H9 (cell line): ENCODE results near the gene CHST13. TPM values are rescaled to one million over a fixed set of nuclear protein-coding genes. Genes with fewer than 3 reads are reported as not detected.

Source experiments
- DNase-seq: peaks from one replicate; pipeline ENCODE4 v3.0.0-alpha.2; 2017
- H2AFZ ChIP-seq: one replicate; pipeline ENCODE4 v1.6.1; 2013; ENCODE audit warnings: mild to moderate bottlenecking, low read length, control low read depth, moderate library complexity
- H2AK5ac ChIP-seq: 2 replicates; pipeline ENCODE4 v1.6.1; 2013; ENCODE audit warnings: low read length, control low read depth, mixed read lengths; ENCODE audit not compliant: insufficient read length
- H2BK120ac ChIP-seq: one replicate; pipeline ENCODE4 v1.6.1; 2013; ENCODE audit warnings: low read depth, mild to moderate bottlenecking, low read length, control low read depth, inconsistent platforms; ENCODE audit not compliant: poor library complexity, severe bottlenecking
- H2BK12ac ChIP-seq: 2 replicates; pipeline ENCODE4 v1.6.1; 2013; ENCODE audit warnings: low read length, control low read depth, mixed read lengths, low read depth; ENCODE audit not compliant: insufficient read length
- H2BK15ac ChIP-seq: 2 replicates; pipeline ENCODE4 v1.6.1; 2013; ENCODE audit warnings: low read depth, low read length, control low read depth
- H2BK20ac ChIP-seq: one replicate; pipeline ENCODE4 v1.6.1; 2013; ENCODE audit warnings: low read depth, mild to moderate bottlenecking, low read length, control low read depth, inconsistent platforms; ENCODE audit not compliant: poor library complexity, severe bottlenecking
- H2BK5ac ChIP-seq: 2 replicates; pipeline ENCODE4 v1.6.1; 2013; ENCODE audit warnings: low read length, control low read depth, mixed read lengths; ENCODE audit not compliant: insufficient read length
- H3K14ac ChIP-seq: 2 replicates; pipeline ENCODE4 v1.6.1; 2013; ENCODE audit warnings: low read length, control low read depth; ENCODE audit not compliant: insufficient read depth
- H3K18ac ChIP-seq: 2 replicates; pipeline ENCODE4 v1.6.1; 2013; ENCODE audit warnings: low read depth, mild to moderate bottlenecking, mixed read lengths, low read length, control low read depth; ENCODE audit not compliant: insufficient read length
- H3K23ac ChIP-seq: 2 replicates; pipeline ENCODE4 v1.6.1; 2013; ENCODE audit warnings: low read length, control low read depth, mixed read lengths, low read depth; ENCODE audit not compliant: insufficient read length
- H3K23me2 ChIP-seq: 2 replicates; pipeline ENCODE4 v1.6.1; 2013; ENCODE audit warnings: low read depth, mild to moderate bottlenecking, mixed read lengths, low read length, control low read depth; ENCODE audit not compliant: insufficient read length, poor library complexity, severe bottlenecking
- H3K27ac ChIP-seq: 2 replicates; pipeline ENCODE4 v1.5.1; 2013; ENCODE audit warnings: low read length, control low read depth, mixed read lengths, low read depth; ENCODE audit not compliant: insufficient read length
- H3K27me3 ChIP-seq: 2 replicates; pipeline ENCODE4 v1.6.1; 2013; ENCODE audit warnings: low read length, control low read depth, inconsistent platforms; ENCODE audit not compliant: insufficient read depth
- H3K4ac ChIP-seq: 2 replicates; pipeline ENCODE4 v1.6.1; 2013; ENCODE audit warnings: low read depth, mild to moderate bottlenecking, control low read depth, inconsistent platforms, low read length, moderate library complexity
- H3K4me1 ChIP-seq: 2 replicates; pipeline ENCODE4 v1.6.1; 2013; ENCODE audit warnings: low read length, control low read depth, inconsistent platforms; ENCODE audit not compliant: insufficient read depth
- H3K4me2 ChIP-seq: 2 replicates; pipeline ENCODE4 v1.6.1; 2013; ENCODE audit warnings: low read length, control low read depth, mixed read lengths; ENCODE audit not compliant: insufficient read length, insufficient read depth
- H3K56ac ChIP-seq: 2 replicates; pipeline ENCODE4 v1.6.1; 2013; ENCODE audit warnings: low read depth, mild to moderate bottlenecking, mixed read lengths, low read length, control low read depth; ENCODE audit not compliant: insufficient read length
- H3K79me1 ChIP-seq: 2 replicates; pipeline ENCODE4 v1.6.1; 2013; ENCODE audit warnings: low read depth, mild to moderate bottlenecking, moderate library complexity, low read length, control low read depth, inconsistent platforms; ENCODE audit not compliant: insufficient read depth, poor library complexity, severe bottlenecking
- H3K79me2 ChIP-seq: 2 replicates; pipeline ENCODE4 v1.6.1; 2013; ENCODE audit warnings: low read length, control low read depth, inconsistent platforms; ENCODE audit not compliant: insufficient read depth
- H3K9ac ChIP-seq: 2 replicates; pipeline ENCODE4 v1.6.1; 2013; ENCODE audit warnings: low read length, control low read depth, mixed read lengths; ENCODE audit not compliant: insufficient read length; ENCODE audit errors: extremely low read depth
- H3K9me3 ChIP-seq: one replicate; pipeline ENCODE4 v1.6.1; 2013; ENCODE audit warnings: low read depth, low read length, inconsistent platforms; ENCODE audit not compliant: control insufficient read depth
- H3T11ph ChIP-seq: one replicate; pipeline ENCODE4 v1.6.1; 2013; ENCODE audit warnings: mild to moderate bottlenecking, low read length, control low read depth, inconsistent platforms
- H4K20me1 ChIP-seq: one replicate; pipeline ENCODE4 v1.6.1; 2013; ENCODE audit not compliant: control insufficient read depth, insufficient read length, insufficient read depth
- H4K5ac ChIP-seq: 2 replicates; pipeline ENCODE4 v1.6.1; 2013; ENCODE audit warnings: low read depth, mild to moderate bottlenecking, mixed read lengths, low read length, control low read depth; ENCODE audit not compliant: insufficient read length
- H4K8ac ChIP-seq: replicated peaks from 2 replicates; pipeline ENCODE4 v1.6.1; 2013; ENCODE audit warnings: low read length, control low read depth, mixed read lengths, low read depth; ENCODE audit not compliant: insufficient read length
- H4K91ac ChIP-seq: 2 replicates; pipeline ENCODE4 v1.6.1; 2013; ENCODE audit warnings: low read depth, mild to moderate bottlenecking, moderate library complexity, mixed read lengths, low read length, control low read depth; ENCODE audit not compliant: insufficient read length
- H3K27ac Mint-ChIP-seq, 3 experiments: 2 replicates in 2 of 3; 3 replicates in 1 of 3; pipeline ENCODE4 v1.8.0; 2020 to 2021; ENCODE audit warnings: mixed read lengths in 3 of 3, mild to moderate bottlenecking in 1 of 3, moderate library complexity in 1 of 3
- H3K27me3 Mint-ChIP-seq: 2 replicates; pipeline ENCODE4 v1.8.0; 2021; ENCODE audit warnings: low read depth, mild to moderate bottlenecking, moderate library complexity, mixed read lengths
- H3K36me3 Mint-ChIP-seq, 3 experiments: 2 replicates in 2 of 3; 3 replicates in 1 of 3; pipeline ENCODE4 v1.8.0; 2020 to 2021; ENCODE audit warnings: low read depth in 3 of 3, mixed read lengths in 3 of 3; ENCODE audit not compliant: insufficient read depth in 1 of 3
- H3K4me1 Mint-ChIP-seq, 2 experiments: 2 replicates each; pipeline ENCODE4 v1.8.0; 2020; ENCODE audit warnings: mixed read lengths in 2 of 2
- H3K4me3 Mint-ChIP-seq, 2 experiments: 2 replicates in 1 of 2; 3 replicates in 1 of 2; pipeline ENCODE4 v1.8.0; 2020 to 2021; ENCODE audit warnings: mild to moderate bottlenecking in 2 of 2, mixed read lengths in 2 of 2, moderate library complexity in 1 of 2
- H3K9me3 Mint-ChIP-seq, 2 experiments: 2 replicates in 1 of 2; 3 replicates in 1 of 2; pipeline ENCODE4 v1.8.0; 2020; ENCODE audit warnings: mild to moderate bottlenecking in 2 of 2, mixed read lengths in 2 of 2, moderate library complexity in 1 of 2
- CTCF ChIP-seq: fragments of 200-600 bp; sonication (generic); conservative IDR thresholded peaks from 3 replicates; pipeline ENCODE4 v1.8.0; 2021; ENCODE audit warnings: antibody characterized with exemption, mild to moderate bottlenecking
- WGBS: extraction: QIAGEN DNeasy Blood & Tissue Kit; methylation state at CpG from one replicate; pipeline ENCODE4 v1.1.7; 2013; ENCODE audit warnings: missing lambda C conversion rate, low lambda C conversion rate, mixed read lengths; ENCODE audit not compliant: insufficient read length; ENCODE audit errors: extremely low coverage; 5-methylcytosine and 5-hydroxymethylcytosine counted together
- total RNA-seq: library from RNA; stranded (reverse); gene quantifications from 2 replicates; pipeline ENCODE4 v1.2.1, GENCODE V29; 2021

CHST13 gene
- total RNA-seq, 1 experiment from 2014 or later = 0.85 TPM

GRCh38 chr3:126515066-126515706 is 8.8 kb upstream of the CHST13 start:
- H3K27ac ChIP-seq = no peak overlapping the region
- H2BK120ac ChIP-seq = no peak overlapping the region
- no peaks in the 10 kb centered on the region for H3K79me1 ChIP-seq
- no peaks in the 10 kb centered on the region for H3K23me2 ChIP-seq
- H3K27me3 Mint-ChIP-seq = peaks cover 1% of the 10 kb centered on the region
- no peak overlapping the region for H3K4me2 ChIP-seq
- H3K56ac ChIP-seq = no peak overlapping the region
- H3K23ac ChIP-seq = no peak overlapping the region
- no peak overlapping the region for H2BK5ac ChIP-seq
- no peak overlapping the region for H2AK5ac ChIP-seq
- no peak overlapping the region for H3K27ac Mint-ChIP-seq
- TF ChIP-seq CTCF = no peak
- no peak overlapping the region for H2AFZ ChIP-seq
- H3K36me3 Mint-ChIP-seq = no peaks in the 10 kb centered on the region
- no peak overlapping the region for H2BK20ac ChIP-seq
- no peaks in the 10 kb centered on the region for H3K79me2 ChIP-seq
- H3K9me3 ChIP-seq = no peaks in the 10 kb centered on the region
- H4K5ac ChIP-seq = no peak overlapping the region
- no peak overlapping the region for H4K8ac ChIP-seq
- no peak overlapping the region for H2BK15ac ChIP-seq
- H3K9ac ChIP-seq = no peak overlapping the region
- H2BK12ac ChIP-seq = no peak overlapping the region
- H3K4ac ChIP-seq = no peak overlapping the region
- WGBS = no CpG with 5 or more reads among the region's 8 CpGs
- no peak overlapping the region for H3K4me3 Mint-ChIP-seq
- 0 out of 4 replicates have a peak, but pooled peaks cover 0 to 4% of the 10 kb centered on the region in 2 experiments for H3K4me1 Mint-ChIP-seq
- H3K14ac ChIP-seq = no peak overlapping the region
- no peaks in the 10 kb centered on the region for H3K9me3 Mint-ChIP-seq
- H4K91ac ChIP-seq = no peak overlapping the region
- no peak overlapping the region for H3K18ac ChIP-seq
- H3K4me1 ChIP-seq = no peaks in the 10 kb centered on the region
- no peaks in the 10 kb centered on the region for H4K20me1 ChIP-seq
- no peaks in the 10 kb centered on the region for H3K27me3 ChIP-seq
- no peak for DNase-seq
- H3T11ph ChIP-seq = no peak overlapping the region
